ENCODE data around the gene GALNT17.

GALNT17 gene

DNA sequence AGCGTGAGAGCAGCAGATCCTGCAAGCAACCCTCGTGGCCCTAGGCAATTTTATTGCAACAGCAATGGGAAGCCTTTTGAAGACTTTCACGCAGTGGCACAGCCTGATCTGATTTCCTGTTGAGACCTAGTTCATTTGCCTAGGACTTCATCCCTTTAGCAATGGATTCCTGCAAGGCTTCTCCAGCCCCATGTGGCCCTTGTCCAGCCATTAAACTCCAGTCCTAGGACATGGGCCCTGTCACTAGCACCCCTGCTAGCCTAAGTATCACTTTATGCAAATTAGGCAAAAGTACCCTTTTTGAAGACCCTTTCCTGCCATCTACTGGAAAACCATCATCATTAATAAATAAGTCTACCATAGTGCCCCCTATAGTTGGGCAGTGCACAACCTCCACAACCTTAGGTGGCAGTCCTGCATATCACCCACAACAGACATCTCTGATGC is 379.4 kb downstream of the GALNT17 start:
- no peak for DNase-seq

DNA sequence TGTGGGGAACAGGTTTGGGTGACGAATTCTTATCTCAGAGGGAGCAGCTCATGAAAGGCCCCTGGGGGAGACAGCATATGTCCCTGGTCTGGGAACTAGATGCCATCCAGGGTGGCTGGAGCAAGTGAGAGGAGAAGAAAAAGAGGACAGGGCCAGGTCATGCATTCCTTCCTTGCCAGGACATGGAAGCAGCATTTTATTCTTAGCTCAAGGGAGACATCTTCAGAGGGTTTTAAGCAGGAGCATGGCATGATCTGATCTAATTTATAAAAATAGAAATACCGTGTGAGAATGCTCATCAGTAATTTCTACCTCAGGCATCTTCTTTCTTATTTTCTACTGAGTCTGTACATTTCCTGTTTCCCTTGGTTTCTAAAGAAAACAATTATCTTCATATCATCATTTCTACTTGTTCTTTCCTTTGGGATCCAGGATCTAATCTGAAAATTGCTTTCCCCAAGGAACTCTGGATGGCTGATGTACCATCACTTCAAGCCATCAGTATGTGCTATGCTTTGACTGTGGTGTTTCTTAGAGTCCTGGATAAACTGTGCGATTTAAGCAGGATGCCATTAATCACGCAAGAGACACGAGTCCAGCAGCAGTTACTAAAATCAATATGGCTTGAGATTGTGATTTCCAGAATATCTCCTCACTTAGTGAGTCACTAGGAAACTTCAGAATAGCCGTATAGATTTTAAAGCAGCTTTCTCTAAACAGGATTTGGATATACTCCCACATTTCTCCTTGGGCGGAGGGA is 386.2 kb downstream of the GALNT17 start:
- DNase-seq: no peak

DNA sequence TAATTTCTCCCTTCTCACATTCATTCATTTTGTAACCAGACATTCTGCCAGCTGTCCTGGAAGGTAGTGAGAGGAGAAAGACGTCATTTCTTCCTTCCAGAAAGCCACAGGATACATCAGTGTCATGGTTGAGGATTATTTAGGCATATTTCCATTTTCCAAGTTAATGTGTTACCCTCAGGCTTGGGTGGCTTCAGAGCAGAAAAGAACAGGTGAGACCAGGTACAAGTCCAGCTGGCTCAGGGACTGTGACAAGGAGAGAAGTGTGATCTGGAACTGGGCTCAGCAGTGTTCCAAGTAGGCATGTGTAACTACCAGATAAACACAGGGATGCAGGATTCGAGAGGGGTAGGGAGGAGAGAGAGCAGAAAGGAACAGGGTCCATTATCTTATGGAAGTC is 386.9 kb downstream of the GALNT17 start:
- no peak for DNase-seq

DNA sequence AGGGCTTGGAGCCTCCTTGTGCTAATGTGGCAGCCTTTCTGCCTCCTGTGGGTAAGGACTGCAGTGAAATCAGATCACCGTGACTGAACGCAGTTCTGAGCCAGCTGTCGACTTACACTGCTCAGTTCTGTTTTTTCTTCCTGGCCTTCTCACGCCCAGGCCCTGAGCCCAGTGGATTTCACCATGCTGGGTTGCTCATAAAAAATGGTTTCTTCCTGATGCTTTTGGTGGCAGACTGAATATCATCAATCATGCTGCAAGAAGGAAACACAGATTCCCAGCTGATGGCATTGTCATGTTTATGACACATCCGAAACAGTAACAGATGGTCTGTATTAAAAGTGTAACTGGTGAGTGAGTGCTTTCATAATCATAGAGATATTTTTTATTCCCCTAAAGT is 389.6 kb downstream of the GALNT17 start:
- DNase-seq: no peak

DNA sequence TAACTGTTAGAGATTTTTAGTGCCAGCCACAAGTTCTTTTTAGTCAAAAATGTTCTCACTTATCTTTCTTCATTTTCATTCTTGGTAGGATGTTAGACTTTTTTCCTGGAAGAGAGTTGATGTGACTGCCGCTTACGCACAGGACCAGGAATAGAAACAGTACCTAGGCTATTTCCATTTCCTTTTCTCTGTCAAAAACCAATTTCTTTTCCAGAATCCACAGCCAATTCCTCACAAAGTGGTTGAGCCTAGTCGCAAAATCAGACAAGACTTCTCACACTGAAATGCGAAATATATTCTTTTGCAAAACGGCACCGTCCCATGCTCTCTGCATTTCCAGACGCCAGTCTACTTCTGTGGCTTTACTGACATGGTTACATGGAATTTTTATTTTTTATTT is 394.2 kb downstream of the GALNT17 start:
- no peak for DNase-seq

DNA sequence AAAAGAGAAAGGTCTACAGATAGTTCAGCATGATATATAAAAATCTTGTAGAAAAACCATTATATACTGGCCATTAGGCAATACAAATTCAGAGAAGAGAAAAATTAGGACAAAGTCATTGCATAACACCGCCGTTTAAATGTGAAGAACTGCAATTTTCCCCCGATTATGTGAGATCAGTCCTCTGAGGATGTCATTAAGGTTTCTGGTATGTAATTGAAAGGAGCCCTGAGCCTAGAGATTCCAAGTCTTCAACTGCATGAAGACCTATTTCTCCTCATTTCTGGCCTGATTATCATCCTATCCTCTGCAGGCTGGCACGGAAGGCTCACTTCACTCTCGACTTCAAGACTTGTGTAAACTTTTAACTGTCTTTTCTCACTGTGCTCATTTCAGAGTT is 395.3 kb downstream of the GALNT17 start:
- no peak for DNase-seq

DNA sequence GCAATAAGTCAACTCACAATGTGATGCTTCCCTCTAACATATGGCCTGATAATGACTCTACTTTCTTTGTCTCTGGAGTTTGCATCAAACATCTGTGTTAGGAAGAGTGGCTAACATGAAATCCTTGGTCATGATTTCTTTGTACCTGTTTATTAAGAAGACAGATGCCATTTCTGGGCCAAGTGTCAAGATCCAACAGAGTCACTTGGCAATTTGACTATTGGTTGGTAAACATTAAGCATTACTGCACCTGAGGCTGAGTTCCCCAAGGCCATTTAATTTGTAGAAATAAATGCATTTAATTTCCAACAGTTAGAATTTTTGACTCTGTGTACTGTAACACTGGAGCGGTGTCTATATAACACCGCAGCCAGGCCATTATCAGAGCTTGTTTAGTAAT is 403.7 kb downstream of the GALNT17 start:
- no peak for DNase-seq

DNA sequence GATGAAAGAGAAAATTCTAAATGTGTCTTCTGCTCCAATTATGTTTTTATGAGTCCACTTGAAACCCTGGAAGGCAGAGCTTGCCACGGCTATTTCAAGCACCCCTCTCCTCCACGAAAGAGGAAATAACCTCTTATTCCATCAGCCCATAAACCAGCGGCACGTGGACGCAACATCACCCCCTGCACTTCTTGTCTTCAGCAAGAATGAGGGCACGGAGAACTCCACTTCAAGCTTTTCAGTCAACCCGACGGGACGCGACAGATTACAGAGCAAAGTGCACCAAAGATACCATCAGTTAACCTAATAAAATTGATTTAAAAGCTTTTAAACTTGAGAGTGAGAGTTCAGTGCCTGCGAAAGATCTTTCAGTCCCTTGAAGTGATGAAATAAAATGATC is 406.3 kb downstream of the GALNT17 start:
- no peak for DNase-seq

DNA sequence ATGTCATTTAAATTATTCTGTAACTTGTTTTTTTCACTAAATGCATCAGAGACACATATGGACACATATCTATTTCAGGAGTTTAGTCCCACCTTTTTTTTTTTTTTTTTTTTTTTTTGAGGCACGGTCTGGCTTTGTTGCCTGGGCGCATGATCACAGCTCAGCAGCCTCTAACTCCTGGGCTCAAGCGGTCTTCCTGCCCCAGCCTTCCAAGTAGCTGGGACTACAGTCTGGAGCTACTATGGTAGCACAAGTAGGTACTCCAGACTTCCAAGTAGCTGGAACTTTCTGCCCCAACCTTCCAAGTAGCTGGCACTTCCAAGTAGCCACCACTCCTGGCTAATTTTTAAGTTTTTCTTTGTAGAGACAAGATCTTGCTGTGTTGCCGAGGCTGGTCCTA is 407.7 kb downstream of the GALNT17 start:
- no peak for DNase-seq

DNA sequence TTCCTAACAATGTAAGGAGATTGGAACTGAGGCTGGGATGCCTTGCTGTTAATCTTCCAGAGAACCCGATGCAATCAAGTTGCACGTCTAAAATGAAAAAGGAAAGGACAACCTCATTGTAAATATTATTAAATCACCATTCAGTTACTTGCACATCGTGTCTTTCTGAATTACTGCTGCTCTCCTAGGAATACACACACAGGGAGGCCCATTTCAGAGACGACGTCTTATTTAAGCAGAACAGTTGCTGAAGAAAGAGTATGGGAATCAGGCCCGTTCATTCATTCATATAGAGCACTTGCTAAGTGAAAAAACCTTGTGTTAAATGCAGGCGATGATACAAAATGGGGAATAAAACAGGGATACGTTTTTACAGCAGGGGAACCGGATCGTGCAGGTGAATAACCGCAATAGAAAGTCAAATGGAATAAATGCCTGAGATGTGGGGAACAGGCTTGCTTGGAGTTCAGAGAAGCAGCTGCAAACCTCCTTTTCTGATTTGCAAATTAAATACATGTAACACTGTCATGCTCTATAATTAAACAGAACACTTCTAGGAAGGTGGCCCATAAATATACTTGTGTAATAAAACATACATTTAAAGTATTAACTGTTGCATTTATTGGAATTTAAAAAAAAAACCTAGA is 409.9 kb downstream of the GALNT17 start:
- DNase-seq: no peak

DNA sequence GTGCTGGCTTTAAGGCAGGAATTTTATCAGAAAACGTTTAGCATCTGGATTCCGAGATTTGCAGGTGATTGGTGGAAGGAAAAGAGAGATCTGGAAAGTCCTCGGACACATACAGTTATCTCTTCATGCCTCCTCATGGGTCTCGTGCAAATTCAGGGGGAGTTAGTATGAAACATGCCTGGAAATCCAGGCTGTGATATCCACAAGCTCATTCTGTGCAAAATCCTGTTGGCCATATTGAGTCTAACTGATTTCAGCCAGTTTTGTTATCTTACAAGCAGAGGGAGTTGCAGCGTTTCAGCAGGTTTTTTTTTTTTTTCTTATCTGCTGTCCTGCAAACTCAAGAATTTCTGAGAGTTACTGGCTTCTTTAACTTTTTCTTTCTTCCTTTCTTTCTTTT is 411.5 kb downstream of the GALNT17 start:
- no peak for DNase-seq

DNA sequence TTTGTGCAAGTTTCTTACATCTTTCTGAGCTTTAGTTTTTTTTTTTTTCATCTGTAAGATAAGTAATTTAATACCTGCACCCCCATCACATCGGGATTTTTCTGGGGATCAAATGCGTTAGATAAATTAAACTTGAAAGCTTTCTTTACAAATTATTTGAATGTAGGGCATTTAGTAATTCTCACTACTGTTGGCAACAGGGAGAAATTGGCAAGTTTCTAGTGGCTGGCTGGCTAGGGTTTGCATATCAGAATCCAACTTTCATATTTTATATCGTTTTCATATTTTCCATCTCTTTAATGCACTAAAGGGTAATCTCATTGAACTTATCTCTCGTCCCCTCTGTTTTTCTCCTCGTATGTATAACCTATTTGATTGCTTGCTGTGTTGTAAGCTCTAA is 412.9 kb downstream of the GALNT17 start:
- DNase-seq: no peak

DNA sequence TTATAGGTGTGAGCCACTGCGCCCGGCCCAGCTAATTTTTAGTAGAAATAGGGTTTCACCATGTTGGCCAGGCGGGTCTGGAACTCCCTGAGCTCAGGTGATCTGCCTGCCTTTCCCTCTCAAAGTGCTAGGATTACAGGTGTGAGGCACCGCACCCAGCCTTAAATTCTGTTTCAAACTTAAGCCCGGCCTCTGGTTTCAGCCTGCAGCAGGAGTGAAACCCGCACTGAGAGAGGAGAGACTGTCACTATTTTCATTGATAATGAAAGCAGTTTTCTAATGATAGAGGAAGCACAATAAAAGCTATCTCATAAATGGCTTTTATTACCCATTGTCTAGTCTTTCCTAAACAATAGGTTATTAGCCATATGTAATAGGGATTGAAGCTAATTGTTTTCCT is 415.5 kb downstream of the GALNT17 start:
- no peak for DNase-seq

DNA sequence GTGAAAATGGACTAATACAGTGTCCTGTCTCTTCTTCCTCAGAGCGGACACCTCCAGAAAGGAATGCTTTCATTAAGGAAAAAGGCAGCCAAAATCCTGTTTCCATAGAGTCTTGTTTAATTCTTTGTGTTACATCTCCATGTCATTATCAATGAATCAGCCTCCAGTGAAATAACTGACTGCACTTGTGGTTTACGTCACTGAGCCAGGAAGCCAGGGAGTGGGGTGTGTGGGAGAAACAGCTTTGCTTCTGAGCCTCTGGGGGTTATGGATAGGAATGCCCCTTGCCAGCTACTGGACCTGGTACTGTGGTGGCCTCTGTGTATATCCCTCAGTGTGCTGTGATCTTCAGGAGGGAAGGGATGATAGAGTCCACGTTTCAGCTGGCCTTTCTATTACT is 416.8 kb downstream of the GALNT17 start:
- DNase-seq: no peak

DNA sequence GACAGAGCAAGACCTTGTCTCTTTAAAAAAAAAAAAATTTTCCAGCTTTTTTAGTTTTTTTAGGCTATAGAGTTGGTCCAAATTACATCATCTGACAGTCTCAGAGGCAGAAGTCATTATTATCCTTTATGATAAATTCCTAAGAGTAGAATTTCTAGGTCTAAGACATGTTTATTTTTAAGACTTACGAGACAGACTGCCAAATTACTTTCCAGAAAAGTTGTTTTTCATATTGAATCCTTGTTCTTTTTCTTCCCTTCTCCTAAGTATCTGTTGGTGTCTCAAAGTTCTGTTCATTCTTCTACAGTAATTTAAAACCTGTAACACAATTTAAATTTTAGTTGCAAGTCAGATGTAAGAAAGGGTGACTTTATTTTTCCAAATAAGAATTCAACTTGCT is 421.4 kb downstream of the GALNT17 start:
- no peak for DNase-seq

DNA sequence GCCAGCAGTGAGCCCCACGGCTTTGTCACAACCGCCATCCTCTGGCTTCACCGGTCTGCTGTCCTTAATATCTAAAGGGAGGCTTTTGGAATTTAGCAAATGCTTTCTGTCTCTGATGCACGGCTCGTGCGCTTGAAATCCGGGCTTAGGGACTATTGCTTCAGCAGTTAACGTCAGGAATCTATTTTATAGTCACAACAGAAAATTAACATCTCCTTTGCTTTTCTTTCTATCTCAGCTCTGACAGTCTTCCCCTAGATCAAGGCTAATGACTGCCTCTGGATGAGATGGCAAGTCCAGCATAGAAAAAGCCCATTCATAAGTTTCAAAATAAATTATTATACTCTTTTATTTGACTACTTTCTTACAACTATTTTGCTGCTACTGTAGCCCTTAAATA is 423.8 kb downstream of the GALNT17 start:
- DNase-seq: no peak

DNA sequence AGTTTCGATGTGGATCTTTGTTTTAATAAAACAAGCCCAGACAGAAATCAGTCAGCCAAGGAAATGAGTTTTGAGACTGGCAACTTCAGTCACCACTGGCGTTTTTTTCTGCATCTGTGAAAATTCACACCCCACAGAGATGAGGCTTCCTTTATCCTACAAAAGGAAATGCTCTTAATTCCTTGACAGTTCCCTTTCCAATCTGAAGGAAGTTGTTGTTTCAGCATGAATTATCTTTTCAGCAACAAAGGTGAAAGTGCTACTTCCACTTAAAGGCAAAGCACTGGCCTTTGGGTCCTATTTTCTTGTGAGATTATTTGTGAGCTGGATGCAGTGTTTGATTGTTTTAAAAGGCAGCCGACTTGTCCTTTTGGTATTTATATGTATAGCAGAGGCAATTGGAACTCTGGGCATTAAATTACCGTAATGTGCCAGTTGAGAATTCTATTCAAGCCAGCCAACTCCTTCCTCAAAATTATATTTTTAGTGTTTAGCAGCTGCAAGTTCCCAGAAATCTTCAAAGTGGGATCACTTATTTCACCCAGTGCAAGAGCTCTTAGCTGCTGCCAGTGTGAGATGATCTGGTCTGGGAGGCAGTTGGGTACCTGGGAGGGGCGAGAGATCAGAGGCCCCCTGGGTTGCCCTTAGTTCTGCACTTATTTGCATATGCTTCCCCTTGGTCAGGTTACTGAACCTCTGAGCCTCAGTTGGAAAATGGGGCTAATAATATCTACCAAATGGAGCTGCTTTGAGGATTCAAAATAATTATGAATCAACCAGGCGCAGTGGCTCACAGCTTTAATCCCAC is 427.1 kb downstream of the GALNT17 start:
- DNase-seq: no peak

DNA sequence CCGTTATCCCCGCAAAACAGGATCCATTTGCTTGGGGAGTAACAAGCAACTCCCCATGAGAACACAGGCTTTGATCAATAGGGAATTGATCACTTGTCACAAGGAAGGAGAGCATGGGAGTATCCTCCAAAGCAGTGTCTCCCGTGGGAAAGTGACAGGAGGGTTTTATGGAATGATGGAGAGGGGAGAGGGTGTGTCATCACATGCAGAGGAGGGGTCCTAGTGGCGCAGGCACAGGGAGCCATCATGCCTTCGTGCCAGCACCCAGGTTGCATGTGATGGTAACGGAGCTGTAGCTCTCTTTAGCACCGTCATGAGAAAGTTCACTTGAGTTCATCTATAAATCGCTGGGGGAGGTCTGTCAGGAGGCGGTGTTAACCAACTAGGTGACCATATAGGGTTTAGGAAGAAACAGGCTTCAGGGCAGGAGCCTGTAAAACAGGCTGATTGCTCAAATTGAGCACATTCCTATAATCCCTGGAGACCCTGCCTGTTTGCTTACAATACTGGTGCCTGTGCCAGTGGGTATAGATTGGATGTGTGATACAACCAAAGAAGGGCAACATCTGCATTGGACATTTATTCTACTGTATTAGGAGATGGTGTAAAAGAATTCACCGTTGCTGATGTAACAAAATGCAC is 428.5 kb downstream of the GALNT17 start:
- no peak for DNase-seq

DNA sequence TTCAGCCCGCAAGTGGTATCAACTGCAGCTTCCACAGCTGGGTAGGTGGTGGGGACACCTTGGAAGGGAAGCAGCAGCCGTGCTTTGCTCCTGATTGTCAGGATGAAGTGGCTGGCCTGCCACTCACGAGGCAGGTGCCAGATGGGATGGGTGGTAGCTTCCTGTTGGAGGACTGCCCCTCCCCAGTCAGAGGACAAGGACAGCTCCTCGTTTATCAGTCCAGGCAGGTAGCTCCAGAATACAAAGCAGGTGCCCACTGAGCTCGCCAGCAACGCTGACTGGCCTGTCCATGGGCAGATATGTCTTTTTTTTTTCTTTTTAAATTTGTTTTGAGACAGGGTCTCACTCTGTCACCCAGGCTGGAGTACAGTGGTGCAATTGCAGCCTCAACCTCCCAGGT is 431.3 kb downstream of the GALNT17 start:
- no peak for DNase-seq

DNA sequence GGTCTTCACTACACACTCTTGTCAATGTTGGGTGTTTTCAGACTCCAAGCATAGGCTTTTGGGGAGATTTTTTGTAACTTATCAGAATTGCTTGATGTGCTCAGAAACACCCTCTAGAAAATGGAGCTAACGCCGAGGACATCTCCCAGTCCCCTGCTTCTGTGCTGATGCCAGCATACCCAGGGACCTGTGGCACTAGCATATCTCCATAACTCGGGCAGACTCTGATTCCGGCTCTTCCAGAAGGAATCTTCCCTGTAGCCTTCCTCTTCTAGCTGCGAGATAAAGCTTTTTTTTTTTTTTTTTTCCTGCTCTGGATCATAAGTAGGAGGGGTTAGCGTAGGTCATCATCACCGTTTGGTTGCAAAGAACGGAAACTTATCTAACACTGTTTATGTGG is 434.4 kb downstream of the GALNT17 start:
- DNase-seq: no peak

DNA sequence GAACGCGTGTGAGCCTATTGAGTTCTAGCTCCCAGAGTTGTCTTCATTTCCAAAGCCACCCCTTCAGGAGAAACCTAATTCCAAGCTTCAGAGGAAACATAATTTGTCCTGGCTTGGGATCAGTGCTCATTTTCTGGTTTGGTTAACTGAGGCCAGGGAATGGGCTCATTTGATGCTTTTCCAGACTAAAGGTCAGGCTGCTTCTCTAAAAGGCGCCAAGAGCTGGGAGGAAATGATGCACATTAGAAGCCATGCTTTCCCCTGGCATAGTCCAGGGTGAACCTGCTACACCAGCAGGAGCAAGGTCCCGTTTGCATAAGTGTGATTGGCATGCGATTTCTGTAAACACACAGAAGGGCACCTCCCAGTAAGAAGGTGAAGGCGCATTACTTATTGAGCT is 435.0 kb downstream of the GALNT17 start:
- DNase-seq: no peak

DNA sequence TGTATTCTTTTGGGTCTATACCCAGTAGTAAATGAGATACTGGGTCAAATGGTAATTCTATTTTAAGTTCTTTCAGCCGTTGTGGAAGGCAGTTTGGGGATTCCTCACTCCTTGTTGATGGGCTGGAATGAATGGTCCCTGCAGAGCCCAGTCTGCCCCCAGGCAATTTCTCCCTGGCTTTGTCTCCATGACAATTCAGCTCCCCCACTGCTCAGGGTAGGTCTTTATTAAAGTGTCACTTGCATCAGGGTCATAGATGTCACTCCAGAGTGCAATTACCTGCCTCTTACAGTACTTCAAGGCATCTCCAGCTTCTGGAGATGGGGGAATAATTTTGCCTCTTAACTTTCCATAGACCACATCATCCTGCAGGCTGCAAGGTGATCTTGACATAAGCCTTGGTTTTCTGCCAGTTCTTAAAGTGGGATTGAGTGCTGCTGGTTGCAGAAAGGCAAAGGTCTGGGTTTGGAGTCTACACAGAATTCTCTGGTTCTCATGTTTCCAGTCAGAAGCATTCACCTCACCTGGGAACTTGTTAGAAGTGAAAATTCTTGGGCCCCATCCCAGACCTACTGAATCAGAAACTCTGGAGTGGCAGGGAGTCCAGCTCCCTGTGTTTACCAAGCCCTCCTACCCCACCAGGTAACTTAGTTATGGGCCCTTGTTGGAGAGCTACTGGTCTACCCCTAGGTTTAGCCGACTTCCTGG is 442.4 kb downstream of the GALNT17 start:
- no peak for DNase-seq

DNA sequence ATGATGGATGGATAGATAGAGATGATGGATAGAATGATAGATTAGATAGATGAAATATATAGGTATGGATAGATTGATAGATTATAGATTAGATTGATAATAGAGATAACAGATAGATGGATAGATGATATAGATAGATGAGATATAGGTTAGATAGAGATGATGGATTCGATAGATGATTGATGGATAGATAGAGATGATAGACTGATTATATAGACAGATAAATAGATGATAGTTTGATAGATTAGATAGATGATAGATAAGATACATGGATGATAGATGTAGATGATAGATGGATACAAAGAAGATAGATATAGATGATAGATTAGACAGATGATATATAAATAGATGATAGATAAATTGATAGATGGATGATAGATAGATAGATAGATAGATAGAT is 448.1 kb downstream of the GALNT17 start:
- no peak for DNase-seq

Data from KG1 (cell line).